ENCODE measurements around the gene PRPSAP1. TPM values are rescaled to one million over a fixed set of nuclear protein-coding genes. Genes with fewer than 3 reads are reported as not detected.

The PRPSAP1 gene
- total and polyA plus RNA-seq, 2 of the 8 experiments (the other 6 are each of a cell fraction or from before 2014, with no cell fraction given), result 32.0 to 54.2 TPM

Small RNA genes within 50 kb of the gene (small RNA-seq; reads per million reads assigned to genes)
- gene RF00019 (ENCODE audit: insufficient read depth) (not detected), gene RNU6-24P (ENCODE audit: insufficient read depth) (not detected)

Other genes with a start within 250 kb of the PRPSAP1 start
- gene FOXJ1, start 212.7 kb downstream of the PRPSAP1 start, total RNA-seq (2021; fragmentation: NEBNext Ultra II Directional; extraction: Animal tissue kit (Norgen Biotek cat#: 25700)), result 4.9 and 5.4 TPM in 2 replicates
- gene FOXJ1, start 212.7 kb downstream of the PRPSAP1 start, polyA plus RNA-seq (2011; rRNA removed), result 4.6 and 4.7 TPM in 2 replicates
- 13.4 and 14.9 TPM in 2 replicates for gene RNF157, start 113.4 kb downstream of the PRPSAP1 start, total RNA-seq (2021; fragmentation: NEBNext Ultra II Directional; extraction: Animal tissue kit (Norgen Biotek cat#: 25700))
- gene RNF157, start 113.4 kb downstream of the PRPSAP1 start, polyA plus RNA-seq (2011; rRNA removed), result 16.7 and 20.2 TPM in 2 replicates
- 22.6 and 25.6 TPM in 2 replicates for gene UBALD2, start 88.6 kb downstream of the PRPSAP1 start, total RNA-seq (2021; fragmentation: NEBNext Ultra II Directional; extraction: Animal tissue kit (Norgen Biotek cat#: 25700))
- gene UBALD2, start 88.6 kb downstream of the PRPSAP1 start, polyA plus RNA-seq (2011; rRNA removed), result 17.8 and 26.8 TPM in 2 replicates
- gene QRICH2, start 45.6 kb downstream of the PRPSAP1 start, total RNA-seq (2021; fragmentation: NEBNext Ultra II Directional; extraction: Animal tissue kit (Norgen Biotek cat#: 25700)), result 2.8 and 3.2 TPM in 2 replicates
- 3.8 and 4.9 TPM in 2 replicates for gene QRICH2, start 45.6 kb downstream of the PRPSAP1 start, polyA plus RNA-seq (2011; rRNA removed)
- 2.4 and 2.6 TPM in 2 replicates for gene SPHK1, start 30.7 kb upstream of the PRPSAP1 start, total RNA-seq (2021; fragmentation: NEBNext Ultra II Directional; extraction: Animal tissue kit (Norgen Biotek cat#: 25700))
- gene SPHK1, start 30.7 kb upstream of the PRPSAP1 start, polyA plus RNA-seq (2011; rRNA removed), result 2.4 and 4.6 TPM in 2 replicates
- 63.0 and 65.6 TPM in 2 replicates for gene UBE2O, start 99.2 kb upstream of the PRPSAP1 start, total RNA-seq (2021; fragmentation: NEBNext Ultra II Directional; extraction: Animal tissue kit (Norgen Biotek cat#: 25700))
- 24.4 and 34.1 TPM in 2 replicates for gene UBE2O, start 99.2 kb upstream of the PRPSAP1 start, polyA plus RNA-seq (2011; rRNA removed)
- not detected in 2 replicates for gene AANAT, start 113.7 kb upstream of the PRPSAP1 start, total RNA-seq (2021; fragmentation: NEBNext Ultra II Directional; extraction: Animal tissue kit (Norgen Biotek cat#: 25700))
- 0.53 and 1.1 TPM in 2 replicates for gene AANAT, start 113.7 kb upstream of the PRPSAP1 start, polyA plus RNA-seq (2011; rRNA removed)
- gene RHBDF2, start 147.5 kb upstream of the PRPSAP1 start, total RNA-seq (2021; fragmentation: NEBNext Ultra II Directional; extraction: Animal tissue kit (Norgen Biotek cat#: 25700)), result 25.9 and 26.2 TPM in 2 replicates
- 21.2 and 27.9 TPM in 2 replicates for gene RHBDF2, start 147.5 kb upstream of the PRPSAP1 start, polyA plus RNA-seq (2011; rRNA removed)
- gene CYGB, start 183.8 kb upstream of the PRPSAP1 start, total RNA-seq (2021; fragmentation: NEBNext Ultra II Directional; extraction: Animal tissue kit (Norgen Biotek cat#: 25700)), result 3.7 and 4.0 TPM in 2 replicates
- 2.7 and 3.3 TPM in 2 replicates for gene CYGB, start 183.8 kb upstream of the PRPSAP1 start, polyA plus RNA-seq (2011; rRNA removed)
- gene PRCD, start 186.1 kb upstream of the PRPSAP1 start, total RNA-seq (2021; fragmentation: NEBNext Ultra II Directional; extraction: Animal tissue kit (Norgen Biotek cat#: 25700)), result 1.4 and 2.1 TPM in 2 replicates
- gene PRCD, start 186.1 kb upstream of the PRPSAP1 start, polyA plus RNA-seq (2011; rRNA removed), result 0.77 and 1.1 TPM in 2 replicates
- not detected in 2 replicates for gene ST6GALNAC2, start 231.9 kb upstream of the PRPSAP1 start, total RNA-seq (2021; fragmentation: NEBNext Ultra II Directional; extraction: Animal tissue kit (Norgen Biotek cat#: 25700))
- 0.09 TPM in 1 of 2 replicates, not detected in the other for gene ST6GALNAC2, start 231.9 kb upstream of the PRPSAP1 start, polyA plus RNA-seq (2011; rRNA removed)